Spleen (tissue), 7 donors: ENCODE measurements around the gene ARHGAP10.

Source experiments
- CTCF ChIP-seq, 11 experiments: fragments of 200-600 bp in 7 of 11; fragments of 450-650 bp in 4 of 11; sonication (generic) in 4 of 11; IDR thresholded peaks in 8 of 11; conservative IDR thresholded peaks in 3 of 11; 1 replicate in 7 of 11; 2 replicates in 4 of 11; pipeline versions ENCODE4 v1.4.0 to v1.8.0; 2016 to 2021; ENCODE audit warnings: antibody characterized with exemption in 11 of 11, inconsistent platforms in 4 of 11, mild to moderate bottlenecking in 1 of 11
- POLR2A ChIP-seq, 3 donors: fragments of 450-650 bp; IDR thresholded peaks; one replicate each; pipeline ENCODE4 v1.5.1; 2017; ENCODE audit warnings: antibody characterized with exemption in 3 of 3, mild to moderate bottlenecking in 1 of 3
- POLR2AphosphoS5 ChIP-seq, 3 donors: sonication (generic); formaldehyde crosslinking; IDR thresholded peaks; one replicate each; pipeline ENCODE4 v1.5.1; 2017; ENCODE audit warnings: antibody characterized with exemption in 3 of 3
- donor health status: DM: no; HTN: no; CAD: no; lungs with moderate emphysema.
- donor health status: DM: no; HTN: no; CAD: no.
- donor health status: DM: no; HTN: no; CAD: no.

- TF ChIP-seq CTCF (IDR thresholded peaks at IDR 0.05 in 8 of 11, conservative IDR thresholded peaks at IDR 0.05 in 3 of 11) (no peak), POLR2AphosphoS5 (IDR thresholded peaks at IDR 0.05) (no peak), POLR2A (IDR thresholded peaks at IDR 0.05) (no peak)
Measured at GRCh38 chr4:148120216-148120615, 388.3 kb downstream of the ARHGAP10 start.
